ENCODE measurements around the gene NPHP4.

The NPHP4 gene

DNA sequence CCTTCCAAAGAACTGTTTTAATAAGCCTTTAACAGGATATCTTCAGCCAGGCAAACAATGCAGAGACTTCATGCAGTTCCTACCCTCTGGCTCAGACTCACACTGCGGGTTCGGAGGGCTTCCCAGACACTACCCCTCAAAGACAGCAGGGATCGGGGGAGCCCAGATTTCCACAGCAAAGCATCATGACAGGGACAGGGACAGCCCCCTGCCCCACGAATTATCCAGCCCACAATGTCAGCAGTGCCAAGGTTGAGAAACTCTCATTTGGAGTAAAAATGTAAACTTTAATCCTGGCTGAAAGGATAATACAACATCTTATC is 20.1 kb downstream of the NPHP4 start:
- in situ Hi-C loops (cut with MboI; ENCODE audit: low sequenced_read_pairs), result no loop called here
- Histone ChIP-seq H3K4me1 (no peaks in the 10 kb centered on the region), H3K27me3 (ENCODE audit: low read depth) (no peaks in the 10 kb centered on the region), H3K9me3 (no peaks in the 10 kb centered on the region), H3K4me3 (no peak overlapping the region), H3K36me3 (replicated peaks) (peaks cover 4% of the 10 kb centered on the region)
- no peak for DNase-seq (ENCODE audit: low spot score in 2 of 2)

GRCh38 chr1:5971471-5972197 is 20.6 kb downstream of the NPHP4 start:
- in situ Hi-C loops (cut with MboI; ENCODE audit: low sequenced_read_pairs), result no loop called here
- no peaks in the 10 kb centered on the region for H3K4me1 ChIP-seq

GRCh38 chr1:5970610-5971273 is 21.5 kb downstream of the NPHP4 start:
- no peaks in the 10 kb centered on the region for H3K4me1 ChIP-seq
- H3K9me3 ChIP-seq, result no peaks in the 10 kb centered on the region
- no peak overlapping the region for H3K4me3 ChIP-seq
- DNase-seq (ENCODE audit: low spot score in 2 of 2), result no peak
- peaks cover 3% of the 10 kb centered on the region for H3K36me3 ChIP-seq (replicated peaks)
- in situ Hi-C loops (cut with MboI; ENCODE audit: low sequenced_read_pairs), result no loop called here
- H3K27me3 ChIP-seq (ENCODE audit: low read depth), result no peaks in the 10 kb centered on the region

More at GRCh38 chr1:5971471-5972197, 20.6 kb downstream of the NPHP4 start:
- Histone ChIP-seq H3K4me3 (no peak overlapping the region), H3K36me3 (replicated peaks) (peaks cover 3% of the 10 kb centered on the region), H3K27me3 (ENCODE audit: low read depth) (no peaks in the 10 kb centered on the region), H3K9me3 (no peaks in the 10 kb centered on the region)
- no peak for DNase-seq (ENCODE audit: low spot score in 2 of 2)

GRCh38 chr1:5969168-5969567 is 23.1 kb downstream of the NPHP4 start:
- H3K27me3 ChIP-seq (ENCODE audit: low read depth), result no peaks in the 10 kb centered on the region
- no peaks in the 10 kb centered on the region for H3K4me1 ChIP-seq
- in situ Hi-C loops (cut with MboI; ENCODE audit: low sequenced_read_pairs), result no loop called here
- H3K9me3 ChIP-seq, result no peaks in the 10 kb centered on the region
- H3K4me3 ChIP-seq, result no peak overlapping the region
- H3K36me3 ChIP-seq (replicated peaks), result peaks cover 3% of the 10 kb centered on the region
- no peak for DNase-seq (ENCODE audit: low spot score in 2 of 2)

DNA sequence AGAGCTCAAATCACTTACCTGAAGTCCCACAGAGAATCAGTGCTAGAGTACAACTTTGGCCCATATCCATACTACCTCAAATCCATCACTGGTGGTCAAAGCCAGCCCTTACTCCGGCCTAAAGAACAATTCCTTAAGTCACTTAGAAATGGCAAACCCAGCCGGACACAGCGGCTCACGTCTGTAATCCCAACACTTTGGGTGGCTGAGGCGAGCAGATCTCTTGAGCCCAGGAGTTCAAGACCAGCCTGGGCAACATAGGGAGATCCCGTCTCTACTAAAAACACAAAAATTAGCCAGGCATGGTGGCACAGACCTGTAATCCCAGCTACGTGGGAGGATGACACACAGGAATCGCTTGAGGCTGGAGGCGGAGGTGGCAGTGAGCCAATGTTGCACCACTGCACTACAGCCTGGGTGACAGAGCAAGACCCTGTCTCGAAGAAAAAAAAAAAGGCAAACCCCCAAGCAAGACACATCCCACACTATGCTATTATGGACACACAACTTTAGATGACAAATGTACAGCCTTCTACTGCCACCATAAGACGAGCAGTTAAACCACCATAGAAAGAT is 24.0 kb downstream of the NPHP4 start:
- H3K4me3 ChIP-seq, result no peak overlapping the region
- no peak for DNase-seq (ENCODE audit: low spot score in 2 of 2)
- peaks cover under 1% of the 10 kb centered on the region for H3K36me3 ChIP-seq (replicated peaks)
- no peaks in the 10 kb centered on the region for H3K9me3 ChIP-seq
- no peaks in the 10 kb centered on the region for H3K27me3 ChIP-seq (ENCODE audit: low read depth)
- no peaks in the 10 kb centered on the region for H3K4me1 ChIP-seq
- in situ Hi-C loops (cut with MboI; ENCODE audit: low sequenced_read_pairs), result no loop called here

GRCh38 chr1:5967351-5968160 is 24.7 kb downstream of the NPHP4 start:
- Histone ChIP-seq H3K9me3 (no peaks in the 10 kb centered on the region), H3K36me3 (replicated peaks) (no peaks in the 10 kb centered on the region; the same call in 1 of the 2 replicates), H3K4me3 (no peak overlapping the region), H3K27me3 (ENCODE audit: low read depth) (no peaks in the 10 kb centered on the region), H3K4me1 (no peaks in the 10 kb centered on the region)
- no peak for DNase-seq (ENCODE audit: low spot score in 2 of 2)
- in situ Hi-C loops (cut with MboI; ENCODE audit: low sequenced_read_pairs), result no loop called here

- Histone ChIP-seq H3K27me3 (ENCODE audit: low read depth) (no peaks in the 10 kb centered on the region), H3K9me3 (no peaks in the 10 kb centered on the region), H3K36me3 (replicated peaks) (no peaks in the 10 kb centered on the region; the same call in 1 of the 2 replicates), H3K4me1 (no peaks in the 10 kb centered on the region), H3K4me3 (no peak overlapping the region)
- DNase-seq (ENCODE audit: low spot score in 2 of 2), result no peak
- in situ Hi-C loops (cut with MboI; ENCODE audit: low sequenced_read_pairs), result no loop called here
Observed at GRCh38 chr1:5966543-5967205, 25.6 kb downstream of the NPHP4 start.

DNA sequence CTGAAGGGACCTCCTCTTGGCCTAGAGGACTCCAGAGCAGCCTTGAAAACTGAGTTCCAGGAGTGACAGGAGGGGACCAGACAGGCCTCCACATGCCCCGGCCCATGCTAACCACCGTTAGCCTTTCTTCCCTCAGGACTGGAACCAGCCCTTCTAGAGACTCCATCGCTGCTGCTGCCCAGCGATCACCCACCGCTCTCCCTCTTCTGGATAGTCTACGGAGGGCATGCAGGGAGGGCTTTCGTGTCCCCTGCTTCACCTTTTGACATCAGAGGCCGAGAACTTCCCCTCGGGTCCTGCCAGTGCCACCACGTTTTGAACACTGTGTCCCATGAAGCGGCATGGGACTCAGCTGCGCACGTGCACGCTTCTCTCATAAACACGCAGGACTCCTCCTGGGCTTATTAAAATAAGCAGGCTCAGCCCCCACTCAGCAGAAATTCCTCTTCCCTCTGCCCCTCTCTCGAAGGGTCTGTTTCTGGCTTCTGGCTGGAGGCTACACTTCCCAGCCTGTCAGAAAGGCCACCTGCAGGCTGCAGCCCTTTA is 26.6 kb downstream of the NPHP4 start:
- Histone ChIP-seq H3K9me3 (no peaks in the 10 kb centered on the region), H3K4me1 (no peaks in the 10 kb centered on the region), H3K36me3 (replicated peaks) (no peaks in the 10 kb centered on the region; the same call in 1 of the 2 replicates), H3K4me3 (no peak overlapping the region), H3K27me3 (ENCODE audit: low read depth) (no peaks in the 10 kb centered on the region)
- DNase-seq (ENCODE audit: low spot score in 2 of 2), result no peak
- in situ Hi-C loops (cut with MboI; ENCODE audit: low sequenced_read_pairs), result no loop called here

DNA sequence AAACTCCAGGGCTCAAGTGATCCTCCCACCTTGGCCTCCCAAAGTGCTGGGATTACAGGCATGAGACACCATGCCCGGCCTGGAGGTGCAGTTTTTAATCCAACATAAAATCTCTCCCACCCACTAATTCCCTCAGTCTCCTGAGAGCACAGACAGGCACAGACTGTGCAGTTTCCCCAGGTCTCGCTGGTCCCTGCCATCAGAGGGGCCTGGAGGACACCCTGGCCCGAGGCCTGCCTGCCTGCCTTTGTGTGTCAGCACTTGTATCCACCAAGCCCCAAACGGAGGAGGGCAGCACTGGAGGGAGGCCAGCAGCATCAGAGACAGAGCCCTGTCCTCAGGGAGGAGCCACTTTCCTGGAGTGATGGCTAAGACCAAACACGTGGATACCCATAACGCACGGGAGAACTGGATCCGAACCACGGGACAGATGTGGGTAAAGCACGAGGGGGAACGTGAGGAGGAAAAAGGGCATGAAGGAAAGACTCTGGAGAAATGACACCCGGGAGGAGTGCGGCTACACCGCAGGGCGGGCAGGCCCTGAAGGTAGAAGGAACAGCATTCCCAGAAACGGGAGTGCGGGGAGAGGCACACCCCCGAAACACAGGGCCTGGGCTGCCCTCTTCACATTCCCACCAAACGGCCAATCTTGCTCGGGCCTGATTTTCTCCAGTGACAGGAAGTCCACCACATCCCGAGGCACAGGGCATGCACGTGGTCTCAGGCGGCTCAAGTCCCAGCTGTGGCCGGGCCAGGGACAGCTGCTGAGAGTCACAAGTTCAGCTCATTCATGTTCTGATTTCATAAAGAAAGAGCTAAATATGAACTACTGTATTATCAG is 29.7 kb downstream of the NPHP4 start:
- no peaks in the 10 kb centered on the region for H3K27me3 ChIP-seq (ENCODE audit: low read depth)
- in situ Hi-C loops (cut with MboI; ENCODE audit: low sequenced_read_pairs), result no loop called here
- no peaks in the 10 kb centered on the region; the same call in none of the 2 replicates for H3K36me3 ChIP-seq (replicated peaks)

GRCh38 chr1:5961601-5962000 is 30.6 kb downstream of the NPHP4 start:
- H3K27me3 ChIP-seq (ENCODE audit: low read depth), result no peaks in the 10 kb centered on the region
- H3K4me1 ChIP-seq, result no peaks in the 10 kb centered on the region
- no peak overlapping the region for H3K4me3 ChIP-seq
- no peaks in the 10 kb centered on the region for H3K9me3 ChIP-seq
- in situ Hi-C loops (cut with MboI; ENCODE audit: low sequenced_read_pairs), result no loop called here
- no peak for DNase-seq (ENCODE audit: low spot score in 2 of 2)
- H3K36me3 ChIP-seq (replicated peaks), result no peaks in the 10 kb centered on the region; the same call in none of the 2 replicates

More for the DNA sequence above, 29.7 kb downstream of the NPHP4 start:
- no peak for DNase-seq (ENCODE audit: low spot score in 2 of 2)
- no peaks in the 10 kb centered on the region for H3K4me1 ChIP-seq
- no peak overlapping the region for H3K4me3 ChIP-seq
- H3K9me3 ChIP-seq, result no peaks in the 10 kb centered on the region

DNA sequence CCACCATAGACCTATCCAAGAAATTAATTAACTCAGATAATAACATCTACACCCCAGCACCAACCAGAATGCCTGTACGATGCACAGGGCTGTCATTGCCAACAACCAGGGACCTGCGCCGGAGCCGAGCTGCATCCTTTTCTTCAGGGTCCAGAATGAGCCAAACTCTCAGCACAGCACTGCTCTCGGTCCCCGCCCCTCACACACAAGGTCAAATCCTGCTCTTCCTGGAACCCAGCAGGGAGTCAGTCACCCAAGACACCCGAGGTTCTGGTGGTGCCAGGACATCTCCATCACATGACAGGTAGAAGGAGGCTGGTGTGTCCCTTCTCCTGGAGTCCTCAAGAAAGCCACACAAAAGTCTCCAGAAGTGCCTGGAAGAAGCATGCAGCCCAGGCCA is 31.9 kb downstream of the NPHP4 start:
- no peak overlapping the region for H3K4me3 ChIP-seq
- H3K4me1 ChIP-seq, result no peaks in the 10 kb centered on the region
- peaks cover 3% of the 10 kb centered on the region for H3K36me3 ChIP-seq (replicated peaks)
- in situ Hi-C loops (cut with MboI; ENCODE audit: low sequenced_read_pairs), result no loop called here
- DNase-seq (ENCODE audit: low spot score in 2 of 2), result no peak
- H3K9me3 ChIP-seq, result no peaks in the 10 kb centered on the region
- no peaks in the 10 kb centered on the region for H3K27me3 ChIP-seq (ENCODE audit: low read depth)

GRCh38 chr1:5959667-5960230 is 32.5 kb downstream of the NPHP4 start:
- H3K9me3 ChIP-seq, result no peaks in the 10 kb centered on the region
- no peaks in the 10 kb centered on the region for H3K4me1 ChIP-seq
- no peak overlapping the region for H3K4me3 ChIP-seq
- in situ Hi-C loops (cut with MboI; ENCODE audit: low sequenced_read_pairs), result no loop called here
- H3K36me3 ChIP-seq (replicated peaks), result peaks cover 7% of the 10 kb centered on the region
- H3K27me3 ChIP-seq (ENCODE audit: low read depth), result no peaks in the 10 kb centered on the region
- no peak for DNase-seq (ENCODE audit: low spot score in 2 of 2)

Data from HAP-1 (cell line).